Measurements from ENCODE around the gene SAMD14. TPM values are rescaled to one million over a fixed set of nuclear protein-coding genes. Genes with fewer than 3 reads are reported as not detected.

The SAMD14 gene
- total RNA-seq, 1 donor from 2014 or later, result 1.7 TPM

Other genes starting within 250 kb of the SAMD14 start
- not detected for gene DLX4, start 161.0 kb downstream of the SAMD14 start, total RNA-seq
- not detected for gene DLX3, start 134.9 kb downstream of the SAMD14 start, total RNA-seq
- 16.4 TPM for gene ITGA3, start 74.0 kb downstream of the SAMD14 start, total RNA-seq
- 260 TPM for gene PDK2, start 34.8 kb downstream of the SAMD14 start, total RNA-seq
- gene PPP1R9B, start 20.5 kb upstream of the SAMD14 start, total RNA-seq, result 38.4 TPM
- 151 TPM for gene SGCA, start 35.8 kb upstream of the SAMD14 start, total RNA-seq
- 28.2 TPM for gene COL1A1, start 71.5 kb upstream of the SAMD14 start, total RNA-seq
- not detected for gene TMEM92, start 144.3 kb upstream of the SAMD14 start, total RNA-seq
- gene XYLT2, start 216.0 kb upstream of the SAMD14 start, total RNA-seq, result 16.4 TPM
- gene MRPL27, start 243.0 kb upstream of the SAMD14 start, total RNA-seq, result 85.0 TPM
- 0.60 TPM for gene EME1, start 243.1 kb upstream of the SAMD14 start, total RNA-seq